ENCODE data around the gene EBLN2. TPM values are rescaled to one million over a fixed set of nuclear protein-coding genes. Genes with fewer than 3 reads are reported as not detected.
A peak's percentile ranks its signal among the peaks of the same experiment; 100 is the strongest.

Gene EBLN2
- total RNA-seq, 1 donor from 2014 or later, result 16.9 TPM

DNA sequence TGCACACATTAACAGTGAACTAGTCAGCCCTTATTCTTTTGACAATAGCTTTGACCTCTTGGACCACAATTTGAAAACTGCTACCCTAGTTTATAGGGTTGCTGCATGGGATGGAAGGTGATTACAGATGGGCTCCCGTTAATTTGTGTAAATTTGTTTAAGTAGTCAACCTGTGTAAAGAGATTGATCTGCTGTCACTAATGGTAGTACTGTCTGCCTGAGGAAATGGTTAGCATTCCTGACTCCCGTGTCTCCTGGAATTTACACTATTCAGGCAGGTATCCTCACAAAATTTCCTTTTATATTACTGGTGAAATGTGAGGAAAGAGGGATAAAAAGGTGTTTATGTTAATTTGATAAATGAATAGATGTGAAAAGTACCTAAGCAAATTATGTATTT, 15.3 kb upstream of the EBLN2 start:
- Mint-ChIP-seq H3K4me3 (ENCODE audit: low read depth) (no peak overlapping the region), H3K27ac (peak overlapping the region; percentile 37), H3K4me1 (ENCODE audit: low read depth) (peaks cover 23% of the 10 kb centered on the region), H3K36me3 (ENCODE audit: insufficient read depth) (peaks cover 7% of the 10 kb centered on the region), H3K9me3 (ENCODE audit: low read depth) (no peaks in the 10 kb centered on the region), H3K27me3 (no peaks in the 10 kb centered on the region)
- no peak for DNase-seq (ENCODE audit: low spot score, unreplicated experiment)
- TF ChIP-seq CTCF (IDR thresholded peaks at IDR 0.05; ENCODE audit: unreplicated experiment), result no peak

- H3K4me1 Mint-ChIP-seq (ENCODE audit: low read depth), result peaks cover 24% of the 10 kb centered on the region
- no peak for DNase-seq (ENCODE audit: low spot score, unreplicated experiment)
- peaks cover 6% of the 10 kb centered on the region for H3K36me3 Mint-ChIP-seq (ENCODE audit: insufficient read depth)
- no peak overlapping the region for H3K27ac Mint-ChIP-seq
- no peak for TF ChIP-seq CTCF (IDR thresholded peaks at IDR 0.05; ENCODE audit: unreplicated experiment)
- no peak overlapping the region for H3K4me3 Mint-ChIP-seq (ENCODE audit: low read depth)
- no peaks in the 10 kb centered on the region for H3K27me3 Mint-ChIP-seq
- H3K9me3 Mint-ChIP-seq (ENCODE audit: low read depth), result no peaks in the 10 kb centered on the region
Observed at GRCh38 chr3:73049319-73049718, 12.1 kb upstream of the EBLN2 start.

GRCh38 chr3:73052857-73053256, 8.6 kb upstream of the EBLN2 start:
- peaks cover 15% of the 10 kb centered on the region for H3K4me1 Mint-ChIP-seq (ENCODE audit: low read depth)
- no peaks in the 10 kb centered on the region for H3K9me3 Mint-ChIP-seq (ENCODE audit: low read depth)
- TF ChIP-seq CTCF (IDR thresholded peaks at IDR 0.05; ENCODE audit: unreplicated experiment), result no peak
- peaks cover 6% of the 10 kb centered on the region for H3K36me3 Mint-ChIP-seq (ENCODE audit: insufficient read depth)
- H3K27ac Mint-ChIP-seq, result no peak overlapping the region
- H3K4me3 Mint-ChIP-seq (ENCODE audit: low read depth), result no peak overlapping the region
- no peaks in the 10 kb centered on the region for H3K27me3 Mint-ChIP-seq
- no peak for DNase-seq (ENCODE audit: low spot score, unreplicated experiment)

GRCh38 chr3:73055583-73055982, 5.9 kb upstream of the EBLN2 start:
- H3K4me1 Mint-ChIP-seq (ENCODE audit: low read depth), result peaks cover 15% of the 10 kb centered on the region
- no peak for TF ChIP-seq CTCF (IDR thresholded peaks at IDR 0.05; ENCODE audit: unreplicated experiment)
- H3K36me3 Mint-ChIP-seq (ENCODE audit: insufficient read depth), result peaks cover 10% of the 10 kb centered on the region
- H3K9me3 Mint-ChIP-seq (ENCODE audit: low read depth), result no peaks in the 10 kb centered on the region
- H3K27me3 Mint-ChIP-seq, result no peaks in the 10 kb centered on the region
- no peak overlapping the region for H3K4me3 Mint-ChIP-seq (ENCODE audit: low read depth)
- no peak overlapping the region for H3K27ac Mint-ChIP-seq
- no peak for DNase-seq (ENCODE audit: low spot score, unreplicated experiment)

- Mint-ChIP-seq H3K27ac (no peak overlapping the region), H3K4me1 (ENCODE audit: low read depth) (peaks cover 15% of the 10 kb centered on the region), H3K9me3 (ENCODE audit: low read depth) (no peaks in the 10 kb centered on the region), H3K36me3 (ENCODE audit: insufficient read depth) (peaks cover 9% of the 10 kb centered on the region), H3K4me3 (ENCODE audit: low read depth) (no peak overlapping the region), H3K27me3 (no peaks in the 10 kb centered on the region)
- peak; percentile 62 for TF ChIP-seq CTCF (IDR thresholded peaks at IDR 0.05; ENCODE audit: unreplicated experiment)
- DNase-seq (ENCODE audit: low spot score, unreplicated experiment), result no peak
Observed at GRCh38 chr3:73056014-73056844, 5.2 kb upstream of the EBLN2 start.

All from progenitor cell of endocrine pancreas (in vitro differentiated cells).